ENCODE data around the gene MUC3A. TPM values are rescaled to one million over a fixed set of nuclear protein-coding genes. Genes with fewer than 3 reads are reported as not detected.
A peak's percentile ranks its signal among the peaks of the same experiment; 100 is the strongest.

The MUC3A gene
- total and polyA plus RNA-seq, 4 donors = 0.25 to 2.9 (median 0.87) TPM

GRCh38 chr7:100966542-100967291 lies 17.4 kb downstream of the MUC3A start:
- H3K9me3 ChIP-seq (ENCODE audit: control insufficient read depth in 4 of 4, low read length in 3 of 4) = no peaks in the 10 kb centered on the region
- no peak overlapping the region for H3K9ac ChIP-seq (ENCODE audit: low read depth in 1 of 2, low read length in 2 of 2)
- DNase-seq (ENCODE audit: low spot score) = no peak
- peaks cover 0 to 2% (median 0%) of the 10 kb centered on the region in 4 donors for H3K36me3 ChIP-seq (ENCODE audit: control insufficient read depth in 4 of 4, insufficient read depth in 3 of 4, low read depth in 1 of 4, low read length in 3 of 4)
- H3K27me3 ChIP-seq (ENCODE audit: control insufficient read depth in 4 of 4, insufficient read depth in 4 of 4, low read length in 3 of 4) = peaks cover 2 to 14% (median 3%) of the 10 kb centered on the region in 4 donors
- peak overlapping the region in 1 of 3 donors; percentile 36 for H3K4me3 ChIP-seq (ENCODE audit: low read depth in 1 of 3, low read length in 3 of 3)
- H3K4me1 ChIP-seq (ENCODE audit: control insufficient read depth in 4 of 4, insufficient read depth in 4 of 4, low read length in 3 of 4) = peaks cover 2 to 9% (median 6%) of the 10 kb centered on the region in 4 donors
- TF ChIP-seq MAX (IDR thresholded peaks at IDR 0.05) = no peak
- TF ChIP-seq FOXA2 (IDR thresholded peaks at IDR 0.05) = no peak
- no peak for TF ChIP-seq NR2F2 (IDR thresholded peaks at IDR 0.05)
- no peak for TF ChIP-seq CTCF (IDR thresholded peaks at IDR 0.05; ENCODE audit: low read depth, low read length, missing input control)
- TF ChIP-seq EGR1 (IDR thresholded peaks at IDR 0.05; ENCODE audit: low read depth in 2 of 2) = no peak
- TF ChIP-seq FOXA1 (IDR thresholded peaks at IDR 0.05) = no peak
- no peak for TF ChIP-seq HNF4G (IDR thresholded peaks at IDR 0.05)
- no peak for TF ChIP-seq REST (IDR thresholded peaks at IDR 0.05)
- no peak for TF ChIP-seq JUND (IDR thresholded peaks at IDR 0.05)
- 34% methylated on average over 40 of the region's 40 CpGs for WGBS
- no peak overlapping the region for H3K27ac ChIP-seq (ENCODE audit: low read depth in 1 of 2, low read length in 2 of 2)

- 69% methylated on average over 13 of the region's 13 CpGs for WGBS
- DNase-seq (ENCODE audit: low spot score) = no peak
- H3K4me1 ChIP-seq (ENCODE audit: control insufficient read depth in 4 of 4, insufficient read depth in 4 of 4, low read length in 3 of 4) = peaks cover 2 to 9% (median 6%) of the 10 kb centered on the region in 4 donors
- H3K36me3 ChIP-seq (ENCODE audit: control insufficient read depth in 4 of 4, insufficient read depth in 3 of 4, low read depth in 1 of 4, low read length in 3 of 4) = peaks cover 0 to 2% (median 0%) of the 10 kb centered on the region in 4 donors
- H3K9ac ChIP-seq (ENCODE audit: low read depth in 1 of 2, low read length in 2 of 2) = no peak overlapping the region
- no peak overlapping the region for H3K27ac ChIP-seq (ENCODE audit: low read depth in 1 of 2, low read length in 2 of 2)
- no peak overlapping the region for H3K4me3 ChIP-seq (ENCODE audit: low read depth in 1 of 3, low read length in 3 of 3)
- H3K27me3 ChIP-seq (ENCODE audit: control insufficient read depth in 4 of 4, insufficient read depth in 4 of 4, low read length in 3 of 4) = peaks cover 2 to 14% (median 3%) of the 10 kb centered on the region in 4 donors
- no peaks in the 10 kb centered on the region for H3K9me3 ChIP-seq (ENCODE audit: control insufficient read depth in 4 of 4, low read length in 3 of 4)
- TF ChIP-seq MAX (IDR thresholded peaks at IDR 0.05) (no peak), FOXA2 (IDR thresholded peaks at IDR 0.05) (no peak), YY1 (IDR thresholded peaks at IDR 0.05) (no peak), TAF1 (conservative IDR thresholded peaks at IDR 0.05) (no peak), EGR1 (IDR thresholded peaks at IDR 0.05; ENCODE audit: low read depth in 2 of 2) (no peak), HNF4G (IDR thresholded peaks at IDR 0.05) (no peak), SP1 (IDR thresholded peaks at IDR 0.05) (no peak), HNF4A (conservative IDR thresholded peaks at IDR 0.05) (no peak), ATF3 (IDR thresholded peaks at IDR 0.05) (no peak), REST (IDR thresholded peaks at IDR 0.05) (no peak), RAD21 (IDR thresholded peaks at IDR 0.05) (no peak), CTCF (IDR thresholded peaks at IDR 0.05; ENCODE audit: low read depth, low read length, missing input control) (no peak), FOXA1 (IDR thresholded peaks at IDR 0.05) (no peak), GABPA (IDR thresholded peaks at IDR 0.05 in 1 of 2, conservative IDR thresholded peaks at IDR 0.05 in 1 of 2) (no peak), RXRA (IDR thresholded peaks at IDR 0.05) (no peak)
Measured at GRCh38 chr7:100967292-100967863, 18.0 kb downstream of the MUC3A start.
